ENCODE data around the gene JDP2.

Gene JDP2

GRCh38 chr14:75519826-75520728 is 92.3 kb downstream of the JDP2 start:
- DNase-seq: no peak

GRCh38 chr14:75520852-75521251 is 93.0 kb downstream of the JDP2 start:
- DNase-seq: no peak

GRCh38 chr14:75521415-75522199 is 93.8 kb downstream of the JDP2 start:
- no peak for DNase-seq

GRCh38 chr14:75522224-75522982 is 94.6 kb downstream of the JDP2 start, which contains the start of gene BATF:
Gene BATF (plus strand): TSS chr14:75522469. CDS start chr14:75522683, 214 bp downstream.
- DNase-seq: no peak

GRCh38 chr14:75522983-75523318 is 95.1 kb downstream of the JDP2 start:
- no peak for DNase-seq

All from NCI-H82 (cell line).